Liver (tissue), 3 donors: ENCODE results near the gene TOR4A.

Source experiments
- EGR1 ChIP-seq, 2 donors: IDR thresholded peaks; 2 replicates each; pipeline ENCODE4 v1.6.1; 2016 to 2018; ENCODE audit warnings: antibody characterized with exemption in 2 of 2, low read depth in 2 of 2
- FOXA1 ChIP-seq: IDR thresholded peaks from 2 replicates; pipeline ENCODE4 v1.6.1; 2016; ENCODE audit warnings: antibody characterized with exemption
- GABPA ChIP-seq, 2 donors: IDR thresholded peaks in 1 of 2; conservative IDR thresholded peaks in 1 of 2; 2 replicates each; pipeline ENCODE4 v1.6.1; 2016; ENCODE audit warnings: antibody characterized with exemption in 2 of 2, mild to moderate bottlenecking in 1 of 2, moderate library complexity in 1 of 2
- HNF4A ChIP-seq, 2 donors: conservative IDR thresholded peaks; 2 replicates each; pipeline ENCODE4 v1.6.1; 2016; ENCODE audit warnings: antibody characterized with exemption in 2 of 2, mild to moderate bottlenecking in 2 of 2
- JUND ChIP-seq, 2 donors: IDR thresholded peaks; 2 replicates each; pipeline ENCODE4 v1.6.1; 2016; ENCODE audit warnings: antibody characterized with exemption in 2 of 2
- NR2F2 ChIP-seq: IDR thresholded peaks from 2 replicates; pipeline ENCODE4 v1.6.1; 2016; ENCODE audit warnings: antibody characterized with exemption
- RAD21 ChIP-seq, 2 donors: IDR thresholded peaks; 2 replicates each; pipeline ENCODE4 v1.6.1; 2016; ENCODE audit warnings: antibody characterized with exemption in 2 of 2, mild to moderate bottlenecking in 2 of 2
- RXRA ChIP-seq, 2 donors: IDR thresholded peaks; 2 replicates each; pipeline ENCODE4 v1.6.1; 2017 to 2018; ENCODE audit warnings: antibody characterized with exemption in 2 of 2, mild to moderate bottlenecking in 1 of 2
- SP1 ChIP-seq: IDR thresholded peaks from 2 replicates; pipeline ENCODE4 v1.6.1; 2018; ENCODE audit warnings: antibody characterized with exemption, mild to moderate bottlenecking
- YY1 ChIP-seq: IDR thresholded peaks from 2 replicates; pipeline ENCODE4 v1.6.1; 2016; ENCODE audit warnings: antibody characterized with exemption, mild to moderate bottlenecking
- TF ChIP-seq, protein P1 (sequence below): fragments of 150-350 bp; IDR thresholded peaks from 2 replicates; pipeline ENCODE4 v1.5.1; 2017; ENCODE audit warnings: improper control_type of control experiment, low read depth, low read length; ENCODE audit not compliant: missing input control
- TF ChIP-seq, protein P2 (sequence below): IDR thresholded peaks from 2 replicates; pipeline ENCODE4 v1.6.1; 2016; ENCODE audit warnings: antibody characterized with exemption
- TF ChIP-seq, protein P3 (sequence below): IDR thresholded peaks from 2 replicates; pipeline ENCODE4 v1.6.1; 2016; ENCODE audit warnings: antibody characterized with exemption
- TF ChIP-seq, protein P4 (sequence below): IDR thresholded peaks from 2 replicates; pipeline ENCODE4 v1.6.1; 2016; ENCODE audit warnings: antibody characterized with exemption, mild to moderate bottlenecking
- donor health status: healthy.
- donor health status: healthy.

DNA sequence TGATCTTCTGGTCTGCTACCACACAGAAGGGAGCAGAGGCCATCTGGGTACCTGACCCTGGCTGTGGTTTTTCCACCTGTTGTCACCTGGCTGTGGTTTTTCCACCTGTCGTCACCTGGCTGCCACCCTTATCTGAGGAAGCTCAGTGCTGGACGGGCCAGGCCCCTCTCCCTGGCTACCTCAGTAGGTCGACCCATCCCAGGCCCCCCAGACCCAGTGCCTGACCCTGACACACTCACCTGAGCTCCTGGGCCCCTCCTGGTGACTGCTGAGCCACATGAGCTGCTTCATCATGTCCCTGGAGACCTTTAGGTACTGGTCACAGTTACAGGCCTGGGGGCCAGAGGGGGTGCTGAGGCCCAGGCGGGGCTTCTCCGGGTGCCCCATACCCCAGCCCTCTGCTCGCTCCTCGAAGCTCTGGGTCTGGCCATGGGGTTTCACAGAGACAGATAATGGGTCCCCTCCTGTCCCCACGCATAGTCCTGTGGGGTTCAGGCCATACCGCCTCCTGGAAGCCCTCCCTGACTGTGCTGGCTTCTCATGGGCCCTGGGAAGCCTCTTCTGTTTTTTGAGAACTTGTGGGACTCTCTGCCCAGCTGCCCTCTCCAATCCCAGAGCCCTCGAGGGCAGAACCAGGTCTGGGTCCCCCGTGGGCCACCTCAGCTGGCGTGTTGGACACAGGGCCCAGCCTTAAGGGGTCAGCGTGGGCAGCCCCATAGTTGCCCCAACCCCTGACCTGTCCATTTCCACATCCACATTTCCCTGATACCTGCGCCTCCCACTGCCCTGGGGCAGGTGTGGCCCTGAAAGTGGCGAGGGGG, 32.1 kb downstream of the TOR4A start:
- TF ChIP-seq, protein P1, sequence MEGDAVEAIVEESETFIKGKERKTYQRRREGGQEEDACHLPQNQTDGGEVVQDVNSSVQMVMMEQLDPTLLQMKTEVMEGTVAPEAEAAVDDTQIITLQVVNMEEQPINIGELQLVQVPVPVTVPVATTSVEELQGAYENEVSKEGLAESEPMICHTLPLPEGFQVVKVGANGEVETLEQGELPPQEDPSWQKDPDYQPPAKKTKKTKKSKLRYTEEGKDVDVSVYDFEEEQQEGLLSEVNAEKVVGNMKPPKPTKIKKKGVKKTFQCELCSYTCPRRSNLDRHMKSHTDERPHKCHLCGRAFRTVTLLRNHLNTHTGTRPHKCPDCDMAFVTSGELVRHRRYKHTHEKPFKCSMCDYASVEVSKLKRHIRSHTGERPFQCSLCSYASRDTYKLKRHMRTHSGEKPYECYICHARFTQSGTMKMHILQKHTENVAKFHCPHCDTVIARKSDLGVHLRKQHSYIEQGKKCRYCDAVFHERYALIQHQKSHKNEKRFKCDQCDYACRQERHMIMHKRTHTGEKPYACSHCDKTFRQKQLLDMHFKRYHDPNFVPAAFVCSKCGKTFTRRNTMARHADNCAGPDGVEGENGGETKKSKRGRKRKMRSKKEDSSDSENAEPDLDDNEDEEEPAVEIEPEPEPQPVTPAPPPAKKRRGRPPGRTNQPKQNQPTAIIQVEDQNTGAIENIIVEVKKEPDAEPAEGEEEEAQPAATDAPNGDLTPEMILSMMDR, result no peak
- TF ChIP-seq EGR1 (IDR thresholded peaks at IDR 0.05; ENCODE audit: low read depth in 2 of 2) (no peak), SP1 (no peak), RAD21 (IDR thresholded peaks at IDR 0.05) (no peak), JUND (IDR thresholded peaks at IDR 0.05) (no peak), GABPA (IDR thresholded peaks at IDR 0.05 in 1 of 2, conservative IDR thresholded peaks at IDR 0.05 in 1 of 2) (no peak), HNF4A (conservative IDR thresholded peaks at IDR 0.05) (no peak), NR2F2 (no peak), FOXA1 (no peak), RXRA (IDR thresholded peaks at IDR 0.05) (no peak), YY1 (no peak)
- TF ChIP-seq, protein P2, sequence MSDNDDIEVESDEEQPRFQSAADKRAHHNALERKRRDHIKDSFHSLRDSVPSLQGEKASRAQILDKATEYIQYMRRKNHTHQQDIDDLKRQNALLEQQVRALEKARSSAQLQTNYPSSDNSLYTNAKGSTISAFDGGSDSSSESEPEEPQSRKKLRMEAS, result no peak
- TF ChIP-seq, protein P3, sequence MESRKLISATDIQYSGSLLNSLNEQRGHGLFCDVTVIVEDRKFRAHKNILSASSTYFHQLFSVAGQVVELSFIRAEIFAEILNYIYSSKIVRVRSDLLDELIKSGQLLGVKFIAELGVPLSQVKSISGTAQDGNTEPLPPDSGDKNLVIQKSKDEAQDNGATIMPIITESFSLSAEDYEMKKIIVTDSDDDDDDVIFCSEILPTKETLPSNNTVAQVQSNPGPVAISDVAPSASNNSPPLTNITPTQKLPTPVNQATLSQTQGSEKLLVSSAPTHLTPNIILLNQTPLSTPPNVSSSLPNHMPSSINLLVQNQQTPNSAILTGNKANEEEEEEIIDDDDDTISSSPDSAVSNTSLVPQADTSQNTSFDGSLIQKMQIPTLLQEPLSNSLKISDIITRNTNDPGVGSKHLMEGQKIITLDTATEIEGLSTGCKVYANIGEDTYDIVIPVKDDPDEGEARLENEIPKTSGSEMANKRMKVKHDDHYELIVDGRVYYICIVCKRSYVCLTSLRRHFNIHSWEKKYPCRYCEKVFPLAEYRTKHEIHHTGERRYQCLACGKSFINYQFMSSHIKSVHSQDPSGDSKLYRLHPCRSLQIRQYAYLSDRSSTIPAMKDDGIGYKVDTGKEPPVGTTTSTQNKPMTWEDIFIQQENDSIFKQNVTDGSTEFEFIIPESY, result no peak
- TF ChIP-seq, protein P4, sequence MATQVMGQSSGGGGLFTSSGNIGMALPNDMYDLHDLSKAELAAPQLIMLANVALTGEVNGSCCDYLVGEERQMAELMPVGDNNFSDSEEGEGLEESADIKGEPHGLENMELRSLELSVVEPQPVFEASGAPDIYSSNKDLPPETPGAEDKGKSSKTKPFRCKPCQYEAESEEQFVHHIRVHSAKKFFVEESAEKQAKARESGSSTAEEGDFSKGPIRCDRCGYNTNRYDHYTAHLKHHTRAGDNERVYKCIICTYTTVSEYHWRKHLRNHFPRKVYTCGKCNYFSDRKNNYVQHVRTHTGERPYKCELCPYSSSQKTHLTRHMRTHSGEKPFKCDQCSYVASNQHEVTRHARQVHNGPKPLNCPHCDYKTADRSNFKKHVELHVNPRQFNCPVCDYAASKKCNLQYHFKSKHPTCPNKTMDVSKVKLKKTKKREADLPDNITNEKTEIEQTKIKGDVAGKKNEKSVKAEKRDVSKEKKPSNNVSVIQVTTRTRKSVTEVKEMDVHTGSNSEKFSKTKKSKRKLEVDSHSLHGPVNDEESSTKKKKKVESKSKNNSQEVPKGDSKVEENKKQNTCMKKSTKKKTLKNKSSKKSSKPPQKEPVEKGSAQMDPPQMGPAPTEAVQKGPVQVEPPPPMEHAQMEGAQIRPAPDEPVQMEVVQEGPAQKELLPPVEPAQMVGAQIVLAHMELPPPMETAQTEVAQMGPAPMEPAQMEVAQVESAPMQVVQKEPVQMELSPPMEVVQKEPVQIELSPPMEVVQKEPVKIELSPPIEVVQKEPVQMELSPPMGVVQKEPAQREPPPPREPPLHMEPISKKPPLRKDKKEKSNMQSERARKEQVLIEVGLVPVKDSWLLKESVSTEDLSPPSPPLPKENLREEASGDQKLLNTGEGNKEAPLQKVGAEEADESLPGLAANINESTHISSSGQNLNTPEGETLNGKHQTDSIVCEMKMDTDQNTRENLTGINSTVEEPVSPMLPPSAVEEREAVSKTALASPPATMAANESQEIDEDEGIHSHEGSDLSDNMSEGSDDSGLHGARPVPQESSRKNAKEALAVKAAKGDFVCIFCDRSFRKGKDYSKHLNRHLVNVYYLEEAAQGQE, result no peak
